ENCODE measurements around the gene SOAT1.

DNA sequence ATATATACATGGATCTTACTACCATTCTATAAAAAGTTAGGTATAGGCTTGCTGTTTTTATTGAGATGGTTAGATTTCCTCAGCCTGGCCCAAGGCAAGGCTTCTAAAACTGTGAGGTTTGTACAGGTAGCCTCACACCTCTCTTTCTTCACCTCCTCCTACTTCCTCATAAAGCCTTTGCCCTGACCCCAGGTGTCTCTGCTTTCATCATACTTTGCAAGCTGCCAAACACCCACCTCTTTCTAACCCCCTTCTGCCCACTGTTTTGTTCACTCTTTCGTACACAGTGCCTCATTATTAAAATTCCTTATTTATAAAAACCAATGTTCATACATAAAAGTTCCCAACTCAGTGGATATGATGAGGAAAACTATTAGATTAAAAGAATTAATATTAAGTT is 31.4 kb upstream of the SOAT1 start:
- no peak for TF ChIP-seq CTCF (IDR thresholded peaks at IDR 0.05)
- TF ChIP-seq POLR2A (IDR thresholded peaks at IDR 0.05): no peak

All from tibial nerve (tissue), 3 donors.